Stimulated activated CD4-positive, alpha-beta T cell treated with anti-CD3 and anti-CD28 coated beads, Interleukin-15, amount 100 ng/mL, for 24 hours (primary cell): ENCODE measurements around the gene CRX.
"Not testable (repeated sequence)": the region's sequence is repeated elsewhere in the genome, so short reads cannot be mapped to it uniquely, and the experiment has no call there.

Experiments used
- DNase-seq: peaks from one replicate; pipeline ENCODE4 v3.0.0-alpha.2; 2020

The CRX gene

GRCh38 chr19:47821460-47822020 lies at the start of gene CRX:
TSS of gene CRX (plus strand) at chr19:47821937. CDS start at chr19:47834444, 12,507 bp downstream.
- no peak for DNase-seq

GRCh38 chr19:47776568-47776967 lies 45.2 kb upstream of the CRX start:
- DNase-seq: no peak

- not testable (repeated sequence) for DNase-seq
Measured at GRCh38 chr19:47777245-47778048, 44.3 kb upstream of the CRX start.

- DNase-seq: peak; percentile 87
Measured at GRCh38 chr19:47778049-47778953, 43.4 kb upstream of the CRX start, which contains the start of gene SELENOW. TSS of gene SELENOW (plus strand) at chr19:47778703. CDS start at chr19:47778786, 83 bp downstream.

- peak; percentile 23 for DNase-seq
Measured at GRCh38 chr19:47778954-47779351, 42.8 kb upstream of the CRX start.

- no peak for DNase-seq
Measured at GRCh38 chr19:47779524-47780214, 42.1 kb upstream of the CRX start.

- DNase-seq: no peak
Measured at GRCh38 chr19:47780215-47780551, 41.6 kb upstream of the CRX start.

- DNase-seq: no peak
Measured at GRCh38 chr19:47781590-47782262, 40.0 kb upstream of the CRX start.

GRCh38 chr19:47786566-47786965 lies 35.2 kb upstream of the CRX start:
- no peak for DNase-seq

- not testable (repeated sequence) for DNase-seq
Measured at GRCh38 chr19:47787307-47787706, 34.4 kb upstream of the CRX start.

GRCh38 chr19:47789811-47790210 lies 31.9 kb upstream of the CRX start:
- DNase-seq: not testable (repeated sequence)

GRCh38 chr19:47790398-47790814 lies 31.3 kb upstream of the CRX start:
- DNase-seq: peak; percentile 94

GRCh38 chr19:47792616-47793015 lies 29.1 kb upstream of the CRX start:
- no peak for DNase-seq

GRCh38 chr19:47794526-47794925 lies 27.2 kb upstream of the CRX start:
- no peak for DNase-seq

- no peak for DNase-seq
Measured at GRCh38 chr19:47796785-47797184, 25.0 kb upstream of the CRX start.

- no peak for DNase-seq
Measured at GRCh38 chr19:47797996-47798903, 23.5 kb upstream of the CRX start.

GRCh38 chr19:47798904-47799266 lies 22.9 kb upstream of the CRX start:
- no peak for DNase-seq

GRCh38 chr19:47801270-47801669 lies 20.5 kb upstream of the CRX start:
- DNase-seq: no peak

- no peak for DNase-seq
Measured at GRCh38 chr19:47802521-47803043, 19.2 kb upstream of the CRX start.

GRCh38 chr19:47803148-47803547 lies 18.6 kb upstream of the CRX start:
- not testable (repeated sequence) for DNase-seq

GRCh38 chr19:47803671-47804070 lies 18.1 kb upstream of the CRX start:
- not testable (repeated sequence) for DNase-seq
